Fibroblast of the aortic adventitia (primary cell): ENCODE data around the gene ERC1. TPM values are rescaled to one million over a fixed set of nuclear protein-coding genes. Genes with fewer than 3 reads are reported as not detected.

Source experiments
- DNase-seq: peaks from one replicate; pipeline ENCODE4 v3.0.0-alpha.2; 2010; ENCODE audit warnings: low read depth
- H3K4me3 ChIP-seq: 2 replicates; pipeline ENCODE4 v1.5.1; 2011; ENCODE audit warnings: low read depth, mild to moderate bottlenecking, control low read depth, low read length, moderate library complexity
- CTCF ChIP-seq: IDR thresholded peaks from 2 replicates; pipeline ENCODE4 v1.5.1; 2011; ENCODE audit warnings: mild to moderate bottlenecking, low read length, control low read depth, inconsistent platforms; ENCODE audit not compliant: insufficient read depth
- total RNA-seq: library from RNA; depleted of rRNA; stranded (reverse); fragments of >200 nt; gene quantifications from 2 replicates; pipeline ENCODE4 v1.2.3, GENCODE V29; 2012; ENCODE audit warnings: low replicate concordance

ERC1 gene
- total RNA-seq, 1 donor = 50.9 TPM

- peak; percentile 17 for DNase-seq
- no peak overlapping the region for H3K4me3 ChIP-seq
- TF ChIP-seq CTCF = no peak
Observed at GRCh38 chr12:1289371-1290155, 298.5 kb downstream of the ERC1 start.

DNA sequence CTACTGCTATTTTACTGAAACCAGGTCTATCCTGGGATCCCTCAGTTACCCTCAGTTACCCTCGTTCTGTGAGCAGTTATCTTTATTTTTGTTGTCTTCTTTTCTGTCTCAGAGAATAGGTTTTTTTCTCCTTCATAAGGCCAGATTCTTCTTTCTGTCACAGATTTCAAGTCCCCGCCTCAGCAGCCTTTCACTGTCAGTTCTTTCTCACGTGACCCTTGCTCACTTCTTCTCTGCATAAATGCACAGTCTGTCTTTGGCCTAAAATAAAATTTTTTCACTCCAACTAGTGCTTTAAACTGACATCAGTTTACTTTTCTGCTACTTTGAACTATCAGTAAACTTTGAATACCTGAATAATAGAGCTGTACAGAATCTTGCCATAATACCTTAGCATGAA lies 299.7 kb downstream of the ERC1 start:
- TF ChIP-seq CTCF = no peak
- no peak overlapping the region for H3K4me3 ChIP-seq
- no peak for DNase-seq

GRCh38 chr12:1291601-1292332 lies 300.7 kb downstream of the ERC1 start:
- TF ChIP-seq CTCF = no peak
- no peak for DNase-seq

GRCh38 chr12:1293901-1294300 lies 302.9 kb downstream of the ERC1 start:
- H3K4me3 ChIP-seq = no peak overlapping the region
- no peak for TF ChIP-seq CTCF
- DNase-seq = no peak

More at GRCh38 chr12:1291601-1292332, 300.7 kb downstream of the ERC1 start:
- no peak overlapping the region for H3K4me3 ChIP-seq

DNA sequence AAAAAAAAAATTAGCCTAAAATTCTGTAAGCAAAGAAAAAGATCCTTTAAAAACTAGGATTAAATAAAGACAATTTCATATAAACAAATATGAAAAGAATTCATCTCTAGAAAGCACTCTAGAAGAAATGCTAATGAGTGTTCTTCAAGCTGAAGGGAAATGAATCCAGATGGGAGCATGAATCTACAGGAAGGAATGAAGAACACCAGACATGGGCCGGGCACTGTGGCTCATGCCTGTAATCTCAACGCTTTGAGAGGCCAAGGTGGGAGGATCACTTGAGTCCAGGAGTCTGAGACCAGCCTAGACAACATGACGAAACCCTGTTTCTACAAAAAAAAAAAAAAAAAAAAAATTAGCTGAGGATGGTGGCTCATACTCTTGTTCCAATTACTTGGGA lies 306.2 kb downstream of the ERC1 start:
- no peak for TF ChIP-seq CTCF
- H3K4me3 ChIP-seq = no peak overlapping the region
- peak; percentile 36 for DNase-seq

GRCh38 chr12:1297639-1298175 lies 306.7 kb downstream of the ERC1 start:
- no peak for TF ChIP-seq CTCF
- no peak for DNase-seq
- no peak overlapping the region for H3K4me3 ChIP-seq
